ENCODE measurements around the gene KMT2E.

GRCh38 chr7:105161366-105161765, 147.4 kb downstream of the KMT2E start:
- no peak for TF ChIP-seq POLR2AphosphoS5 (IDR thresholded peaks at IDR 0.05; ENCODE audit: borderline replicate concordance, low read depth, low read length)
- no peak for TF ChIP-seq EZH2 (IDR thresholded peaks at IDR 0.05)
- TF ChIP-seq FOXP2 (optimal IDR thresholded peaks at IDR 0.05; ENCODE audit: control extremely low read depth, extremely low read length, insufficient read depth), result no peak

Data from SK-N-MC (cell line).